OCI-LY7 (cell line): ENCODE results near the gene ZBTB16.

Experiments
- CTCF ChIP-seq: fragments of 200-600 bp; sonication (generic); conservative IDR thresholded peaks from 2 replicates; pipeline ENCODE4 v1.5.1; 2014; ENCODE audit warnings: mild to moderate bottlenecking, antibody characterized with exemption, low read length, moderate library complexity, mixed read lengths
- EZH2phosphoT487 ChIP-seq: fragments of 200-600 bp; sonication (generic); IDR thresholded peaks from 2 replicates; pipeline ENCODE4 v1.6.1; 2018; ENCODE audit warnings: low read depth, borderline replicate concordance, mild to moderate bottlenecking, mixed run types, antibody characterized with exemption, low read length, moderate library complexity, mixed read lengths

GRCh38 chr11:114256176-114256966 is 196.9 kb downstream of the ZBTB16 start:
- no peak for TF ChIP-seq CTCF
- TF ChIP-seq EZH2phosphoT487, result no peak
